ENCODE results near the gene TNFRSF1A. TPM values are rescaled to one million over a fixed set of nuclear protein-coding genes. Genes with fewer than 3 reads are reported as not detected.

TNFRSF1A gene
- total and polyA plus RNA-seq, 5 donors from 2014 or later: 25.6 to 39.5 (median 34.0) TPM

- Mint-ChIP-seq H3K27me3 (peaks cover 22% of the 10 kb centered on the region), H3K4me1 (peaks cover 5 to 29% (median 17%) of the 10 kb centered on the region in 4 donors), H3K36me3 (no peaks in the 10 kb centered on the region), H3K4me3 (peak overlapping the region in 2 of 4 donors; percentile 8 to 40), H3K9me3 (peaks cover 0 to 3% (median 0%) of the 10 kb centered on the region in 7 donors), H3K27ac (peak overlapping the region; percentile 62 to 83 (median 71))
- Histone ChIP-seq H3K36me3 (ENCODE audit: control insufficient read depth, insufficient read depth, low read length) (no peaks in the 10 kb centered on the region), H3K27ac (ENCODE audit: insufficient read depth, low read length, poor library complexity, severe bottlenecking) (no peak overlapping the region), H3K9me3 (ENCODE audit: control insufficient read depth in 2 of 2, low read length in 2 of 2) (no peaks in the 10 kb centered on the region), H3K27me3 (ENCODE audit: control insufficient read depth, insufficient read depth, low read length) (peaks cover 2% of the 10 kb centered on the region), H3K4me3 (ENCODE audit: low read depth, low read length) (no peak overlapping the region), H3K4me1 (ENCODE audit: control insufficient read depth, insufficient read depth, low read length, poor library complexity, severe bottlenecking) (peaks cover 14% of the 10 kb centered on the region)
- no peak for DNase-seq
- no peak for ATAC-seq (ENCODE audit: low read depth in 2 of 2)
These were observed 18.2 kb upstream of the TNFRSF1A start for GRCh38 chr12:6360080-6360571.

GRCh38 chr12:6358881-6359280, 17.0 kb upstream of the TNFRSF1A start:
- Histone ChIP-seq H3K27me3 (ENCODE audit: control insufficient read depth, insufficient read depth, low read length) (peaks cover 2% of the 10 kb centered on the region), H3K27ac (ENCODE audit: insufficient read depth, low read length, poor library complexity, severe bottlenecking) (no peak overlapping the region)
- no peak overlapping the region for H3K27ac Mint-ChIP-seq

GRCh38 chr12:6356374-6356820, 14.5 kb upstream of the TNFRSF1A start:
- Mint-ChIP-seq H3K27ac (no peak overlapping the region), H3K4me3 (no peak overlapping the region), H3K9me3 (peaks cover 0 to 3% (median 0%) of the 10 kb centered on the region in 7 donors), H3K4me1 (peaks cover 0 to 16% (median 8%) of the 10 kb centered on the region in 4 donors), H3K36me3 (no peaks in the 10 kb centered on the region), H3K27me3 (peaks cover 30% of the 10 kb centered on the region)
- H3K9me3 ChIP-seq (ENCODE audit: control insufficient read depth in 2 of 2, low read length in 2 of 2): no peaks in the 10 kb centered on the region
- no peaks in the 10 kb centered on the region for H3K36me3 ChIP-seq (ENCODE audit: control insufficient read depth, insufficient read depth, low read length)
- ATAC-seq (ENCODE audit: low read depth in 2 of 2) (no peak), DNase-seq (no peak)
- H3K27ac ChIP-seq (ENCODE audit: insufficient read depth, low read length, poor library complexity, severe bottlenecking): no peak overlapping the region
- H3K4me3 ChIP-seq (ENCODE audit: low read depth, low read length): no peak overlapping the region
- no peaks in the 10 kb centered on the region for H3K4me1 ChIP-seq (ENCODE audit: control insufficient read depth, insufficient read depth, low read length, poor library complexity, severe bottlenecking)
- peaks cover 2% of the 10 kb centered on the region for H3K27me3 ChIP-seq (ENCODE audit: control insufficient read depth, insufficient read depth, low read length)

More at GRCh38 chr12:6358881-6359280, 17.0 kb upstream of the TNFRSF1A start:
- Mint-ChIP-seq H3K36me3 (no peaks in the 10 kb centered on the region), H3K4me3 (peak overlapping the region in 1 of 4 donors; percentile 4), H3K9me3 (peaks cover 0 to 3% (median 0%) of the 10 kb centered on the region in 7 donors), H3K4me1 (peaks cover under 1 to 29% (median 13%) of the 10 kb centered on the region in 4 donors), H3K27me3 (peaks cover 25% of the 10 kb centered on the region)
- Histone ChIP-seq H3K4me1 (ENCODE audit: control insufficient read depth, insufficient read depth, low read length, poor library complexity, severe bottlenecking) (peaks cover 9% of the 10 kb centered on the region), H3K9me3 (ENCODE audit: control insufficient read depth in 2 of 2, low read length in 2 of 2) (no peaks in the 10 kb centered on the region), H3K36me3 (ENCODE audit: control insufficient read depth, insufficient read depth, low read length) (no peaks in the 10 kb centered on the region), H3K4me3 (ENCODE audit: low read depth, low read length) (no peak overlapping the region)
- no peak for DNase-seq
- no peak for ATAC-seq (ENCODE audit: low read depth in 2 of 2)

- DNase-seq (no peak), ATAC-seq (ENCODE audit: low read depth in 2 of 2) (no peak)
- H3K27ac ChIP-seq (ENCODE audit: insufficient read depth, low read length, poor library complexity, severe bottlenecking): no peak overlapping the region
- no peaks in the 10 kb centered on the region for H3K9me3 ChIP-seq (ENCODE audit: control insufficient read depth in 2 of 2, low read length in 2 of 2)
- H3K4me3 Mint-ChIP-seq: no peak overlapping the region
- H3K27me3 Mint-ChIP-seq: peaks cover 30% of the 10 kb centered on the region
- H3K27me3 ChIP-seq (ENCODE audit: control insufficient read depth, insufficient read depth, low read length): peaks cover 2% of the 10 kb centered on the region
- H3K36me3 ChIP-seq (ENCODE audit: control insufficient read depth, insufficient read depth, low read length): no peaks in the 10 kb centered on the region
- H3K9me3 Mint-ChIP-seq: peaks cover 0 to 3% (median 0%) of the 10 kb centered on the region in 7 donors
- no peaks in the 10 kb centered on the region for H3K4me1 ChIP-seq (ENCODE audit: control insufficient read depth, insufficient read depth, low read length, poor library complexity, severe bottlenecking)
- H3K4me1 Mint-ChIP-seq: peaks cover 0 to 11% (median 9%) of the 10 kb centered on the region in 4 donors
- H3K4me3 ChIP-seq (ENCODE audit: low read depth, low read length): no peak overlapping the region
- no peaks in the 10 kb centered on the region for H3K36me3 Mint-ChIP-seq
- H3K27ac Mint-ChIP-seq: no peak overlapping the region
These were observed 13.9 kb upstream of the TNFRSF1A start for GRCh38 chr12:6355491-6356373.

- Mint-ChIP-seq H3K36me3 (no peaks in the 10 kb centered on the region), H3K27me3 (peaks cover 30% of the 10 kb centered on the region), H3K27ac (peak overlapping the region in 1 of 3 donors; percentile 5), H3K4me3 (no peak overlapping the region), H3K4me1 (peaks cover 0 to 8% (median 7%) of the 10 kb centered on the region in 4 donors), H3K9me3 (peaks cover 0 to 2% (median 0%) of the 10 kb centered on the region in 7 donors)
- H3K36me3 ChIP-seq (ENCODE audit: control insufficient read depth, insufficient read depth, low read length): no peaks in the 10 kb centered on the region
- no peak overlapping the region for H3K4me3 ChIP-seq (ENCODE audit: low read depth, low read length)
- ATAC-seq (ENCODE audit: low read depth in 2 of 2) (no peak), DNase-seq (no peak)
- H3K27ac ChIP-seq (ENCODE audit: insufficient read depth, low read length, poor library complexity, severe bottlenecking): no peak overlapping the region
- H3K4me1 ChIP-seq (ENCODE audit: control insufficient read depth, insufficient read depth, low read length, poor library complexity, severe bottlenecking): no peaks in the 10 kb centered on the region
- H3K9me3 ChIP-seq (ENCODE audit: control insufficient read depth in 2 of 2, low read length in 2 of 2): no peaks in the 10 kb centered on the region
- peaks cover 2% of the 10 kb centered on the region for H3K27me3 ChIP-seq (ENCODE audit: control insufficient read depth, insufficient read depth, low read length)
These were observed 12.9 kb upstream of the TNFRSF1A start for GRCh38 chr12:6354495-6355393.

- no peaks in the 10 kb centered on the region for H3K36me3 ChIP-seq (ENCODE audit: control insufficient read depth, insufficient read depth, low read length)
- DNase-seq (no peak), ATAC-seq (ENCODE audit: low read depth in 2 of 2) (no peak)
- no peak overlapping the region for H3K4me3 ChIP-seq (ENCODE audit: low read depth, low read length)
- peaks cover 2% of the 10 kb centered on the region for H3K27me3 ChIP-seq (ENCODE audit: control insufficient read depth, insufficient read depth, low read length)
- H3K9me3 ChIP-seq (ENCODE audit: control insufficient read depth in 2 of 2, low read length in 2 of 2): no peaks in the 10 kb centered on the region
- H3K27me3 Mint-ChIP-seq: peaks cover 23% of the 10 kb centered on the region
- peak overlapping the region in 1 of 3 donors; percentile 18 for H3K27ac Mint-ChIP-seq
- peaks cover 0 to 12% (median 8%) of the 10 kb centered on the region in 4 donors for H3K4me1 Mint-ChIP-seq
- H3K36me3 Mint-ChIP-seq: no peaks in the 10 kb centered on the region
- H3K4me1 ChIP-seq (ENCODE audit: control insufficient read depth, insufficient read depth, low read length, poor library complexity, severe bottlenecking): peaks cover 3% of the 10 kb centered on the region
- H3K4me3 Mint-ChIP-seq: peak overlapping the region in 1 of 4 donors; percentile 51
- no peak overlapping the region for H3K27ac ChIP-seq (ENCODE audit: insufficient read depth, low read length, poor library complexity, severe bottlenecking)
- H3K9me3 Mint-ChIP-seq: peaks cover 0 to 2% (median 0%) of the 10 kb centered on the region in 7 donors
These were observed 10.6 kb upstream of the TNFRSF1A start for GRCh38 chr12:6352193-6353173.

Measured in CD4-positive, CD25-positive, alpha-beta regulatory T cell (primary cell).